ENCODE data around the gene FNDC1.

DNA sequence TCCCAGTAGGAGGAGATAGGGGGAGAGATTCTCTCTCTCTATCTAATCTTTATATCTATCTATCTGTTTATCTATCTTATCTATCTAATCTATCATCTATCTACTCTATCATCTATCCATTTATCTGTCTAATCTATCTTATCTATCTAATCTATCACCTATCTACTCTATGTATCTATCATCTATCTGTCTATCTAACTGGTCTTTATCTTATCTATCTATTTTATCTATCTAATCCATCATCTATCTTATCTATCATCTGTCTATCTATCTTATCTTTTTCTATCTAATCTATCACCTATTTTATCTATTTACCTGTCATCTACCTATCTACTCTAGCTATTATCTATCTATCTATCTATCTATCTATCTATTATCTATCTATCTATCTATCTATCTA, 109.4 kb downstream of the FNDC1 start:
- no peak for TF ChIP-seq NR2F1 (conservative IDR thresholded peaks at IDR 0.05)
- TF ChIP-seq, protein P1, sequence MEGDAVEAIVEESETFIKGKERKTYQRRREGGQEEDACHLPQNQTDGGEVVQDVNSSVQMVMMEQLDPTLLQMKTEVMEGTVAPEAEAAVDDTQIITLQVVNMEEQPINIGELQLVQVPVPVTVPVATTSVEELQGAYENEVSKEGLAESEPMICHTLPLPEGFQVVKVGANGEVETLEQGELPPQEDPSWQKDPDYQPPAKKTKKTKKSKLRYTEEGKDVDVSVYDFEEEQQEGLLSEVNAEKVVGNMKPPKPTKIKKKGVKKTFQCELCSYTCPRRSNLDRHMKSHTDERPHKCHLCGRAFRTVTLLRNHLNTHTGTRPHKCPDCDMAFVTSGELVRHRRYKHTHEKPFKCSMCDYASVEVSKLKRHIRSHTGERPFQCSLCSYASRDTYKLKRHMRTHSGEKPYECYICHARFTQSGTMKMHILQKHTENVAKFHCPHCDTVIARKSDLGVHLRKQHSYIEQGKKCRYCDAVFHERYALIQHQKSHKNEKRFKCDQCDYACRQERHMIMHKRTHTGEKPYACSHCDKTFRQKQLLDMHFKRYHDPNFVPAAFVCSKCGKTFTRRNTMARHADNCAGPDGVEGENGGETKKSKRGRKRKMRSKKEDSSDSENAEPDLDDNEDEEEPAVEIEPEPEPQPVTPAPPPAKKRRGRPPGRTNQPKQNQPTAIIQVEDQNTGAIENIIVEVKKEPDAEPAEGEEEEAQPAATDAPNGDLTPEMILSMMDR (IDR thresholded peaks at IDR 0.05 in 2 of 3, conservative IDR thresholded peaks at IDR 0.05 in 1 of 3; ENCODE audit: control insufficient read depth in 2 of 3, extremely low read depth in 1 of 3, insufficient read depth in 1 of 3, low read depth in 3 of 3, low read length in 3 of 3), result no peak
- TF ChIP-seq POLR2AphosphoS5 (IDR thresholded peaks at IDR 0.05; ENCODE audit: low read length), result no peak
- no peak for TF ChIP-seq STAT3 (IDR thresholded peaks at IDR 0.05; ENCODE audit: low read depth, low read length)
- no peak for TF ChIP-seq ZNF622 (IDR thresholded peaks at IDR 0.05)
- TF ChIP-seq NFYB (IDR thresholded peaks at IDR 0.05; ENCODE audit: insufficient read depth, low read depth, low read length), result no peak
- no peak for TF ChIP-seq EZH2 (IDR thresholded peaks at IDR 0.05; ENCODE audit: borderline replicate concordance, control insufficient read depth, low read depth, low read length)
